Keratinocyte (primary cell): ENCODE results near the gene TP53BP1.

Experiments used
- EZH2 ChIP-seq: IDR thresholded peaks from one replicate; pipeline ENCODE4 v1.6.1; 2012; ENCODE audit warnings: inconsistent platforms, mild to moderate bottlenecking, low read length, moderate library complexity
- TF ChIP-seq, protein P1 (sequence below), 3 experiments: IDR thresholded peaks in 1 of 3; conservative IDR thresholded peaks in 1 of 3; optimal IDR thresholded peaks in 1 of 3; 2 replicates in 2 of 3; 3 replicates in 1 of 3; pipeline versions ENCODE3 to v1.5.1; 2011; ENCODE audit warnings: low read length in 3 of 3, mild to moderate bottlenecking in 3 of 3, moderate library complexity in 2 of 3, control low read depth in 1 of 3, inconsistent platforms in 1 of 3; ENCODE audit not compliant: insufficient read depth in 2 of 3; ENCODE audit errors: extremely low read depth in 1 of 3

DNA sequence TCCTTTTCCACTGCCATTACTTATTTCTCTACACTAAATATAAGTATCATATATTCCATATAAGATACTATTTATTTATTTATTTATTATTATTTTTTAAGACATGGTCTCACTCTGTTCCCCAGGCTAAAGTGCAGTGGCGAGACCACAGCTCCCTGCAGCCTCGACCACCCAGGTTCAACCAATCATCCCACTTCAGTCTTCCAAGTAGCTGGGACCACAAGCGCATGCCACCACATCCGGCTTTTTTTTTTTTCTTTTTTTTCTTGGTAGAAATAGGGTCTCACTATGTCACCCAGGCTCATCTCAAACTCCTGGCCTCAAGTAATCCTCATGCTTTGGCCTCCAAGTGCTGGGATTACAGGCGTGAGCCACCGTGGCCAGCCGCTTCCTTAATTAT is 56.6 kb downstream of the TP53BP1 start:
- TF ChIP-seq, protein P1, sequence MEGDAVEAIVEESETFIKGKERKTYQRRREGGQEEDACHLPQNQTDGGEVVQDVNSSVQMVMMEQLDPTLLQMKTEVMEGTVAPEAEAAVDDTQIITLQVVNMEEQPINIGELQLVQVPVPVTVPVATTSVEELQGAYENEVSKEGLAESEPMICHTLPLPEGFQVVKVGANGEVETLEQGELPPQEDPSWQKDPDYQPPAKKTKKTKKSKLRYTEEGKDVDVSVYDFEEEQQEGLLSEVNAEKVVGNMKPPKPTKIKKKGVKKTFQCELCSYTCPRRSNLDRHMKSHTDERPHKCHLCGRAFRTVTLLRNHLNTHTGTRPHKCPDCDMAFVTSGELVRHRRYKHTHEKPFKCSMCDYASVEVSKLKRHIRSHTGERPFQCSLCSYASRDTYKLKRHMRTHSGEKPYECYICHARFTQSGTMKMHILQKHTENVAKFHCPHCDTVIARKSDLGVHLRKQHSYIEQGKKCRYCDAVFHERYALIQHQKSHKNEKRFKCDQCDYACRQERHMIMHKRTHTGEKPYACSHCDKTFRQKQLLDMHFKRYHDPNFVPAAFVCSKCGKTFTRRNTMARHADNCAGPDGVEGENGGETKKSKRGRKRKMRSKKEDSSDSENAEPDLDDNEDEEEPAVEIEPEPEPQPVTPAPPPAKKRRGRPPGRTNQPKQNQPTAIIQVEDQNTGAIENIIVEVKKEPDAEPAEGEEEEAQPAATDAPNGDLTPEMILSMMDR (optimal IDR thresholded peaks at IDR 0.05 in 1 of 3, IDR thresholded peaks at IDR 0.05 in 1 of 3, conservative IDR thresholded peaks at IDR 0.05 in 1 of 3; ENCODE audit: extremely low read depth in 1 of 3, insufficient read depth in 2 of 3, low read length in 3 of 3): no peak
- TF ChIP-seq EZH2: no peak
